Measurements from ENCODE around the gene COX10.
"Not testable (repeated sequence)": the region's sequence is repeated elsewhere in the genome, so short reads cannot be mapped to it uniquely, and the experiment has no call there.

COX10 gene

GRCh38 chr17:14204084-14204483 lies 134.8 kb downstream of the COX10 start:
- no peak for DNase-seq (ENCODE audit: low read depth in 2 of 2)

DNA sequence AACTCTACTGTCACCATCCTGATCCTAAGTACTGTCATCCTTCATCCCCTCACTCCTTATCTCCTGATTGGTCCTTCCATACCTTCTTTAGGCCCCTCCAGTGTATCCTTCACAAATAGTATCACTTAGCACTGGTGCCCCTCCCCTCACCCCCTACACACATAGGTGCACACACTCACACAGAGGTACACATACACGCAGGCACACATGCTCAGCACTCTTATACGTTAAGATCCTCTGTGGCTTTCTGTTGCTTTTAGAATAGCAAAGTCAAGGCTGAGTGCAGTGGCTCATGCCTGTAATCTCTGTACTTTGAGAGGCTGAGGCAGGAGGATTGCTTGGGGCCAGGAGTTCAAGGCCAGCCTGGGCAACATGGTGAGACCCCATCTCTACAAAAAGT lies 135.2 kb downstream of the COX10 start:
- DNase-seq (ENCODE audit: low read depth in 2 of 2): no peak

DNA sequence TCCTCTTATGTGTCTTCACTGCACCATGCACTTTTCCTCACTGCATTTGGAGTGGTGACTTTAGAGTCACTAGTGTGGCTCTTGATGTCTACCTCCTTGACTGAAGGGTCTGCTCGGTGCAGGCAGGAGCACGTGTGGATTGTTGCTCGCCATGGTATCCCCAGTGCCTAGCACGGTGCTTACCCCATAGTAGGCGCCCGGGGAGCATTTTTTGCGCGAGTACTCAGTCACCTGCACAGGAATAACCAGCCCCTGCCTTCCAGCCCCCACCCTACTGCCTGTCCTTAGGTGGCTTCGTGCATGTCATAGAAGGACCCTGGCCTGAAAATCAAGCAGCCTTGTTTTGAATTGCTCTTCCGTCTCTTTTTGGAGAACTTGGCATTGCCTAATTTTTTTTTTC lies 136.1 kb downstream of the COX10 start:
- DNase-seq (ENCODE audit: low read depth in 2 of 2): no peak

DNA sequence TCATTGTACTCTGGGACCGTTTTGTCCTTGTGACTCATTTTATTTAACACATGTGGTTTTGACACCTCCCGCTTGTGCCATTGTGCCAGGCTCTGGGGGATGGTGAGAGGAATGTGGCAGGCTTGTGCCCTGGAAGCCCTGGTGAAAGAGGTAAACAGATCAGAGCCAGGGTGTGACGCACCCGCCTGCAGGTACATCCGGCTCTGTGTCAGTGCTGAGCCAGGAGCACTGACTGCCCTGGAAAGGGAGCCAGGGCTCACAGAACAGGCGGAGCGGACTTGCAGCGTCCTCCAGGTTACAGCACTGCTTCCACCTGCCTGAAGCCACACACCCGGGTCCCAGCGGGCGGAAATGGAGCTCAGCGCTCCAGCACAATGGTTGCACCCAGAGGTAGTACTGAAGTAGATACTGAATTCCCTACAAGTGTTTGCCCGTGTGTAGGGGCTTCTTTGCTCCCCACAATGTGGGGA lies 136.7 kb downstream of the COX10 start:
- DNase-seq (ENCODE audit: low read depth in 2 of 2): peak; percentile 49 to 59

DNA sequence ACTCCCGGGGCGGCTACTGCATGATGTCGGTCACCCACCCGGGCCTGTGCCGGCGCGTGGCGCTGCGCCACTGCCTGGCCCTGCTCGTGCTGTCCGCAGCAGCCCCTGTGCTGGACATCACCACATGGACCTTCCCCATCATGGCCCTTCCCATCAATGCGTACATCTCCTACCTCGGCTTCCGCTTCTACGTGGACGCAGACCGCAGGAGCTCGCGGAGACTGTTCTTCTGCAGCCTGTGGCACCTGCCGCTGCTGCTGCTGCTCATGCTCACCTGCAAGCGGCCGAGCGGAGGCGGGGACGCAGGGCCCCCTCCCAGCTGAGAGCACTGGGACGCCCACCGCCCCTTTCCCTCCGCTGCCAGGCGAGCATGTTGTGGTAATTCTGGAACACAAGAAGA lies 137.6 kb downstream of the COX10 start:
- no peak for DNase-seq (ENCODE audit: low read depth in 2 of 2)

DNA sequence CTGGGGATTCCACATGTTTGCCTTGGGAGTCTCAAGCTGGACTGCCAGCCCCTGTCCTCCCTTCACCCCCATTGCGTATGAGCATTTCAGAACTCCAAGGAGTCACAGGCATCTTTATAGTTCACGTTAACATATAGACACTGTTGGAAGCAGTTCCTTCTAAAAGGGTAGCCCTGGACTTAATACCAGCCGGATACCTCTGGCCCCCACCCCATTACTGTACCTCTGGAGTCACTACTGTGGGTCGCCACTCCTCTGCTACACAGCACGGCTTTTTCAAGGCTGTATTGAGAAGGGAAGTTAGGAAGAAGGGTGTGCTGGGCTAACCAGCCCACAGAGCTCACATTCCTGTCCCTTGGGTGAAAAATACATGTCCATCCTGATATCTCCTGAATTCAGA lies 138.5 kb downstream of the COX10 start:
- DNase-seq (ENCODE audit: low read depth in 2 of 2): no peak

DNA sequence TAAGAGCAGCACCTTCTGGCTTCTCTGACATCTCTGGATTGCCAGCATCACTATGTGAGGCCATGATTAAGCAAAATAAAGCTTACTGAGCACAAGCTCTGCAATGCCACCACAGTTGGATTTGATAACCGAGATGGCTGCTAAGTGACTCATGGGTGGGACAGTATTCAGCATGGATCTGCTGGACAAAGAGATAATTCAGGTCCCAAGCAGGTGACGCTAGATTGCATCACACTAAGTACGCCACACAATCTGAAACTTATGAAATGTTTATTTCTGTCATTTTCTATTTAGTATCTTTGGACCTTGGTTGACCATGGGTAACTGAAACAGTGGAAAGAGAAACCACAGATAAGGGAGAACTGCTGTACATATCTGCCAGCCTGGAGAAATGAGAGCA lies 139.9 kb downstream of the COX10 start:
- DNase-seq (ENCODE audit: low read depth in 2 of 2): no peak

- no peak for DNase-seq (ENCODE audit: low read depth in 2 of 2)
Measured at GRCh38 chr17:14211246-14211645, 141.9 kb downstream of the COX10 start.

GRCh38 chr17:14211801-14212200 lies 142.5 kb downstream of the COX10 start:
- no peak for DNase-seq (ENCODE audit: low read depth in 2 of 2)

DNA sequence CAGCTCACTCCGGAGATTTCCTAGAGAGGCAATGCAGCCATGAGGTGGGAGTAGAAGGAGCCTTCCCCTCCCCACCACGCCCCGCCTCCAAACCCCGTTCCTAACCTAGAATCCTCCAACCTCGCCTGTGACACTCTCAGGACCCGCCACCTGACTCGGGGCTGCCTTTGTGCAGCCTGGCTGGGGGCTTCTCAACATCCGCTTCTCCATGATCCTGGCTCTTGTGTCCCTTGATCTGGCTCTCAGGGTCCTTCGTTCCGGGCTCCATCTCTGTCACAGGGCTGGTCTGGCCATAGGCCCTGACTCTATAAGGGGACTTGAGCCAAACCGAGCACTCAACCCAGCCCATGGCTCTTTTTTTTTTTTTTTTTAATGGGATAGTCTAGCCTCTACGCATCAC lies 143.1 kb downstream of the COX10 start:
- no peak for DNase-seq (ENCODE audit: low read depth in 2 of 2)

DNA sequence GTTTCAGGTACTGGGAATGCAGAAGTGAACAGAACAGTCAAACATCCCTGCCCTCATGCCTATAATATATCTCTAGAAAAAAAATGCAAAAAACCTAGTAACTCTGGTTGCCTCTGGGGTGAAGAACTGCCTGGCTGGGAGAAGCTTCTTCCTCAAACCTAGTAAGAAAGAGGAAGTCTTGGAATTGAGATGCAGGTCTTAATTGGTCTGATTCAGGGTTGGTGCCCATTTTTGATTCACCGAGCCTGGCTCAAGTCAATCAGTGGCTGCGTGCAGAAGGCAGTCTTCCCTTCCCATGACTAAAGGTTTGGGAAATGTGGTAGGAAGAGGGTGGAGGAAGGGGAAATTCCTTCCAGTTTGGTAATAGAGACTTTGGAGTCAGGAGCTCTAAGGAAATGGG lies 145.0 kb downstream of the COX10 start:
- no peak for DNase-seq (ENCODE audit: low read depth in 2 of 2)

GRCh38 chr17:14222611-14223010 lies 153.3 kb downstream of the COX10 start:
- no peak for DNase-seq (ENCODE audit: low read depth in 2 of 2)

DNA sequence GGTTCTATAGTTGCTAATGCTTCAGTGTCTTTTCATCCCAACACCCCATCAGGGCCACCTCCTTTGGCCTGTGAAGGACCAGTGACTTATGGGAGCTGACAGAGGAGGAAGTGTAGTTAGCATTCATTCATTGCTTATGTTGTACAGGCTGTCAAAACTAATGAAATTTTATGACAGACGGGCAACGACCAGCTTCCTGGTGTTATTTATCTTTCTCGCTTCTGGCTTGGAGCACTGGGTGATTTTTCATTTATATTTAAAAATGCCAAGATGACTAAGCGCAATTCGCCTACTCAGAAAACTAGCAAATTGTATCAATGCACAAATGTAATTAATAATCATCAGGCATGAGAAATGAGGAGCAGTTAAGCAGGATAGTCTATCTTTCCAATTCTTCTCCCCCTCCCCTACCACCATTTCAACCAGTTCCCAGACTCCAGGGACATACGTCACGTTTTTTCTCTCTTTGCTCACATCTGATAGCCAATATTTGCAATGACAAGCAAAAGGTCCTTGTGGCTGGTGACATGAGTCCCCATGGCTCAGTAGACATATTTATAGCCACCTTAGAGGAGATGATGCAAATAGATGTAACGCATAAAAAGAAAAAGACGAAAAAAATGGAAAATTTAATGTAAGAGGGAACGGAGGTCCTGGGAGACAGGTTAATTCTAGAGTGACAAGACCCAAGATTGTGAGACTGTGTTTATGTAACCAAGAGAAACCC lies 156.1 kb downstream of the COX10 start:
- no peak for DNase-seq (ENCODE audit: low read depth in 2 of 2)

DNA sequence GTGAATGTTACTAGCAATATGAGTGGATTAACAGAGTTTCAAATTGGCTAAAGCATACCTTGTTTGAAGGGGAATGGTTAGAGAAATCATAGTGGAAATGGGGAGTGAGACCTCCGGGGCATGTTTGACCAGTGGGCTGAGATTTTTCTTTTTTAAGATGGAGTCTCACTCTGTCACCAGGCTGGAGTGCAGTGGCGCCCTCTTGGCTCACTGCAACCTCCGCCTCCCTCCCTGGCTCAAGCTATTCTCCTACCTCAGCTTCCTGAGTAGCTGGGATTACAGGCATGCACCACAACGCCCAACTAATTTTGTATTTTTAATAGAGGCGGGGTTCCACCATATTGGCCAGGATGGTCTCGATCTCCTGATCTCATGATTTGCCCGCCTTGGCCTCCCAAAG lies 157.7 kb downstream of the COX10 start:
- DNase-seq (ENCODE audit: low read depth in 2 of 2): no peak

DNA sequence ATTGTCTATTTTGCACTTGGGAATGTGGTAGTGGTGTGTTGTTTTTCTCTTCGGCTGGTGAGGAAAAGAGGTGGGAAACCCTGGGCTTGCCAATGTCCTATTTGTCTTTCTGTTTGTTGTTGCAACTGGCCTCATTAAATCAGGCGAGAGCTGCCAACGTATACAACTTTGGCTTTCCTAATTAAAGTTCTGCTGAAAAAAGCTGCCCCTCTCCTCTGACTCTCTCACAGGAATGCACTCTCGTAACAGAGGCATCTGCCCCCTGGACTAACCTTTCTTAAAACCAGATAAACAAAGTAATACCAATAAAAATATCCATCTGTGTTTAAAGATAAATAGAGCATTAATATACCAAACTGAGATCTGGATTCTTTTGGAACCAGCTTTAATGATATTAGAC lies 159.6 kb downstream of the COX10 start:
- no peak for DNase-seq (ENCODE audit: low read depth in 2 of 2)

- DNase-seq (ENCODE audit: low read depth in 2 of 2): not testable (repeated sequence)
Measured at GRCh38 chr17:14231187-14231586, 161.9 kb downstream of the COX10 start.

GRCh38 chr17:14235047-14235446 lies 165.7 kb downstream of the COX10 start:
- not testable (repeated sequence) for DNase-seq (ENCODE audit: low read depth in 2 of 2)

DNA sequence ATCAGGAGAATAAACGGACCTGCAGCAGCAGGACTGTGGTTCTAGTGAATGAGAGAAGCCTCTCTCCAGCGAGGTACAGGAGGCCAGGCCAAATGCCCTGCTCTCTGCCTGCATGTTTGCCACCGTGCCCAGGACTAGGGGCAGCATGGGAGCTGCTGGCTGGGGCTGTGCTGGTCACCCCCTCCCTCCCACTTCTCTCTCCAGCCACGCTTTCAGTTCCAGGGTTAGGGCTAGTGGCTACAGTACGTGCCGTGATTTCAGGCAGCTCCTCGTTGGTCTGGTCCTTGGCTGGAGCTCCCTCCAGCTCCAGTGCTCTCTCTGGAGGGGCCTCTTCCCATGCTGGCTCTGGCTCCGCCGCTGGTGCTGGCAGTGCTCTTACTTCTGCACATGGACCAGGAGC lies 166.7 kb downstream of the COX10 start:
- DNase-seq (ENCODE audit: low read depth in 2 of 2): not testable (repeated sequence)

DNA sequence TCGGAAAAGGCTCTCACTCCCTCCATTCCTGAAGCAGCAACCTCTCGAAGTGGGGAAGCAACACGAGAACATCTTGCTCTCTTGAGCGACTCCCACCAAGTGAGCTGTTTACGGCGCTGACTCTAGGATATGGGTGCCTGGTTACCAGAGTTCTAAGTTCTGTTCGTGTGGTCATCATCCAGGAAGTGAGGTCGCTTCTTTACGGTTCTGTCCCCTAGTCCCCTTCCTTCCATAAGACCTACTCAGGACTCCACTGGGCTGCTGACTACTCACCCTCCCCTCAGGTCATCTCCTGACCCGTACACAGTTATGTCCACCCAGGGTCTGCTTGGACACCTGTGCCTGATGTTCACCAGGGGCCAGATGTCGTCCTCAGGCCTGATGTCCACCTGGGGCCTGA lies 167.5 kb downstream of the COX10 start, which contains the start of gene CDRT15:
Gene CDRT15 (minus strand): TSS at position 101 of the 400 bp plus-strand sequence. CDS start 29 bp downstream, at position 72.
- DNase-seq (ENCODE audit: low read depth in 2 of 2): not testable (repeated sequence)

DNA sequence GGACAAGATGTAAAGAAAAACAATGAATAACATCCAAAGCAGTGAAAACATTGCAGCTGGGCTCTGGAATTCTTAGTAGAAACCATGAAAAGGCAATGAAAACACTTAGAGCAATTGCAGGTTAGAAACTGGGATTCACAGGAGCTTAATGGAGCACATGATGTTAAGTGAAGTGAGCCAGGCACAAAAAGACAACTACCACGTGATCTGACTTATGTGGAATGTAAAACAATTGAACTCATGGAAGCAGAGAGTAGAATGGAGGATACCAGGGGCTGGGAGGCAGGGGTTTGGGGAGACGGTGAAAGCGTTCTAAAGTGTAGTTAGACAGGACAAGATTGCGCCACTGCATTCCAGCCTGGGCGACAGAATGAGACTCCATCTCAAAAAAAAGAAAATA lies 170.0 kb downstream of the COX10 start:
- not testable (repeated sequence) for DNase-seq (ENCODE audit: low read depth in 2 of 2)

GRCh38 chr17:14245002-14245401 lies 175.7 kb downstream of the COX10 start:
- no peak for DNase-seq (ENCODE audit: low read depth in 2 of 2)

DNA sequence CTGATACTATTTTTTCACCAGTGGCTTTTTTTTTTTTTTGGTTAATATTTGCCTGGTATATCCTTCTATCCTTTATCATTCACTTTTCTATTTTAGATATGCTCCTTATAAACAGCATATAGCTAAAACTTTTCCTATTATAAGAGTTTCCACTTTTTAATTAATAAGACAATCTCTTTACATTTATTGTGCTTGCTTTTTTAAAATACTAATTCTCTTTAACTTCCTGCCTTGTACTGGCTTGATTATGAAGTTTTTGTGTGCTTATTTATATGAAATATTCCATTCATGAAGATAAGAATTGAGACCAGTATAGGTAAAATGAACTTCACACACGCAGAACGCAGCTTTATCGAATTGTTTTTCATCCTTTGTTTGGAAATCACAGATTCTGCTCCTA lies 176.3 kb downstream of the COX10 start:
- DNase-seq (ENCODE audit: low read depth in 2 of 2): no peak
